ENCODE data around the gene GNE.
"Not testable (repeated sequence)": the region's sequence is repeated elsewhere in the genome, so short reads cannot be mapped to it uniquely, and the experiment has no call there.

The GNE gene

GRCh38 chr9:36187414-36187813, 70.8 kb downstream of the GNE start:
- H3K9me3 ChIP-seq (ENCODE audit: control insufficient read depth in 5 of 5, low read length in 5 of 5), result no peaks in the 10 kb centered on the region
- no peak overlapping the region for H3K9ac ChIP-seq (ENCODE audit: low read length in 5 of 5)
- no peaks in the 10 kb centered on the region for H3K27me3 ChIP-seq (ENCODE audit: control insufficient read depth in 5 of 5, insufficient read depth in 4 of 5, low read length in 5 of 5)
- no peak overlapping the region for H3K27ac ChIP-seq (ENCODE audit: low read depth, low read length)
- peaks cover 8 to 22% (median 17%) of the 10 kb centered on the region in 5 donors for H3K4me1 ChIP-seq (ENCODE audit: control insufficient read depth in 5 of 5, insufficient read depth in 5 of 5, low read length in 5 of 5)
- H3K4me3 ChIP-seq (ENCODE audit: low read depth in 1 of 5, low read length in 5 of 5), result no peak overlapping the region
- H3K36me3 ChIP-seq (ENCODE audit: control insufficient read depth in 5 of 5, insufficient read depth in 5 of 5, low read length in 5 of 5), result no peaks in the 10 kb centered on the region

- H3K9me3 ChIP-seq (ENCODE audit: control insufficient read depth in 5 of 5, low read length in 5 of 5); H3K4me1 ChIP-seq (ENCODE audit: control insufficient read depth in 5 of 5, insufficient read depth in 5 of 5, low read length in 5 of 5); H3K9ac ChIP-seq (ENCODE audit: low read length in 5 of 5); H3K36me3 ChIP-seq (ENCODE audit: control insufficient read depth in 5 of 5, insufficient read depth in 5 of 5, low read length in 5 of 5); H3K27me3 ChIP-seq (ENCODE audit: control insufficient read depth in 5 of 5, insufficient read depth in 4 of 5, low read length in 5 of 5); H3K27ac ChIP-seq (ENCODE audit: low read depth, low read length); H3K4me3 ChIP-seq (ENCODE audit: low read depth in 1 of 5, low read length in 5 of 5): not testable (repeated sequence)
Measured at GRCh38 chr9:36180243-36180642, 78.0 kb downstream of the GNE start.

- Histone ChIP-seq H3K4me1 (ENCODE audit: control insufficient read depth in 5 of 5, insufficient read depth in 5 of 5, low read length in 5 of 5) (no peaks in the 10 kb centered on the region), H3K27ac (ENCODE audit: low read depth, low read length) (no peak overlapping the region), H3K27me3 (ENCODE audit: control insufficient read depth in 5 of 5, insufficient read depth in 4 of 5, low read length in 5 of 5) (no peaks in the 10 kb centered on the region), H3K4me3 (ENCODE audit: low read depth in 1 of 5, low read length in 5 of 5) (no peak overlapping the region), H3K9me3 (ENCODE audit: control insufficient read depth in 5 of 5, low read length in 5 of 5) (no peaks in the 10 kb centered on the region), H3K36me3 (ENCODE audit: control insufficient read depth in 5 of 5, insufficient read depth in 5 of 5, low read length in 5 of 5) (no peaks in the 10 kb centered on the region), H3K9ac (ENCODE audit: low read length in 5 of 5) (no peak overlapping the region)
Measured at GRCh38 chr9:36177571-36177970, 80.7 kb downstream of the GNE start.

- H3K9ac ChIP-seq (ENCODE audit: low read length in 5 of 5); H3K9me3 ChIP-seq (ENCODE audit: control insufficient read depth in 5 of 5, low read length in 5 of 5); H3K4me1 ChIP-seq (ENCODE audit: control insufficient read depth in 5 of 5, insufficient read depth in 5 of 5, low read length in 5 of 5); H3K36me3 ChIP-seq (ENCODE audit: control insufficient read depth in 5 of 5, insufficient read depth in 5 of 5, low read length in 5 of 5); H3K27ac ChIP-seq (ENCODE audit: low read depth, low read length); H3K27me3 ChIP-seq (ENCODE audit: control insufficient read depth in 5 of 5, insufficient read depth in 4 of 5, low read length in 5 of 5); H3K4me3 ChIP-seq (ENCODE audit: low read depth in 1 of 5, low read length in 5 of 5): not testable (repeated sequence)
Measured at GRCh38 chr9:36176496-36176895, 81.8 kb downstream of the GNE start.

- not testable (repeated sequence) for H3K4me1 ChIP-seq (ENCODE audit: control insufficient read depth in 5 of 5, insufficient read depth in 5 of 5, low read length in 5 of 5); H3K27me3 ChIP-seq (ENCODE audit: control insufficient read depth in 5 of 5, insufficient read depth in 4 of 5, low read length in 5 of 5); H3K9me3 ChIP-seq (ENCODE audit: control insufficient read depth in 5 of 5, low read length in 5 of 5)
Measured at GRCh38 chr9:36175209-36175608, 83.0 kb downstream of the GNE start.

GRCh38 chr9:36174731-36175130, 83.5 kb downstream of the GNE start:
- no peaks in the 10 kb centered on the region for H3K9me3 ChIP-seq (ENCODE audit: control insufficient read depth in 5 of 5, low read length in 5 of 5)
- peak overlapping the region in 1 of 5 donors; percentile 25 for H3K9ac ChIP-seq (ENCODE audit: low read length in 5 of 5)
- H3K4me3 ChIP-seq (ENCODE audit: low read depth in 1 of 5, low read length in 5 of 5), result no peak overlapping the region
- no peaks in the 10 kb centered on the region for H3K27me3 ChIP-seq (ENCODE audit: control insufficient read depth in 5 of 5, insufficient read depth in 4 of 5, low read length in 5 of 5)
- H3K27ac ChIP-seq (ENCODE audit: low read depth, low read length), result no peak overlapping the region
- H3K4me1 ChIP-seq (ENCODE audit: control insufficient read depth in 5 of 5, insufficient read depth in 5 of 5, low read length in 5 of 5), result no peaks in the 10 kb centered on the region
- no peaks in the 10 kb centered on the region for H3K36me3 ChIP-seq (ENCODE audit: control insufficient read depth in 5 of 5, insufficient read depth in 5 of 5, low read length in 5 of 5)

More at GRCh38 chr9:36175209-36175608, 83.0 kb downstream of the GNE start:
- not testable (repeated sequence) for H3K4me3 ChIP-seq (ENCODE audit: low read depth in 1 of 5, low read length in 5 of 5); H3K27ac ChIP-seq (ENCODE audit: low read depth, low read length); H3K36me3 ChIP-seq (ENCODE audit: control insufficient read depth in 5 of 5, insufficient read depth in 5 of 5, low read length in 5 of 5); H3K9ac ChIP-seq (ENCODE audit: low read length in 5 of 5)

- no peaks in the 10 kb centered on the region for H3K27me3 ChIP-seq (ENCODE audit: control insufficient read depth in 5 of 5, insufficient read depth in 4 of 5, low read length in 5 of 5)
Measured at GRCh38 chr9:36174271-36174670, 84.0 kb downstream of the GNE start.

GRCh38 chr9:36173861-36174260, 84.4 kb downstream of the GNE start:
- H3K4me1 ChIP-seq (ENCODE audit: control insufficient read depth in 5 of 5, insufficient read depth in 5 of 5, low read length in 5 of 5), result no peaks in the 10 kb centered on the region
- no peak overlapping the region for H3K9ac ChIP-seq (ENCODE audit: low read length in 5 of 5)
- H3K9me3 ChIP-seq (ENCODE audit: control insufficient read depth in 5 of 5, low read length in 5 of 5), result no peaks in the 10 kb centered on the region
- H3K27ac ChIP-seq (ENCODE audit: low read depth, low read length), result no peak overlapping the region
- H3K36me3 ChIP-seq (ENCODE audit: control insufficient read depth in 5 of 5, insufficient read depth in 5 of 5, low read length in 5 of 5), result no peaks in the 10 kb centered on the region
- H3K27me3 ChIP-seq (ENCODE audit: control insufficient read depth in 5 of 5, insufficient read depth in 4 of 5, low read length in 5 of 5), result no peaks in the 10 kb centered on the region
- no peak overlapping the region for H3K4me3 ChIP-seq (ENCODE audit: low read depth in 1 of 5, low read length in 5 of 5)

More at GRCh38 chr9:36174271-36174670, 84.0 kb downstream of the GNE start:
- no peaks in the 10 kb centered on the region for H3K9me3 ChIP-seq (ENCODE audit: control insufficient read depth in 5 of 5, low read length in 5 of 5)
- no peak overlapping the region for H3K9ac ChIP-seq (ENCODE audit: low read length in 5 of 5)
- no peak overlapping the region for H3K27ac ChIP-seq (ENCODE audit: low read depth, low read length)
- no peaks in the 10 kb centered on the region for H3K4me1 ChIP-seq (ENCODE audit: control insufficient read depth in 5 of 5, insufficient read depth in 5 of 5, low read length in 5 of 5)
- H3K4me3 ChIP-seq (ENCODE audit: low read depth in 1 of 5, low read length in 5 of 5), result no peak overlapping the region
- no peaks in the 10 kb centered on the region for H3K36me3 ChIP-seq (ENCODE audit: control insufficient read depth in 5 of 5, insufficient read depth in 5 of 5, low read length in 5 of 5)

GRCh38 chr9:36170531-36170930, 87.7 kb downstream of the GNE start:
- H3K36me3 ChIP-seq (ENCODE audit: control insufficient read depth in 5 of 5, insufficient read depth in 5 of 5, low read length in 5 of 5), result no peaks in the 10 kb centered on the region
- no peak overlapping the region for H3K27ac ChIP-seq (ENCODE audit: low read depth, low read length)
- no peak overlapping the region for H3K4me3 ChIP-seq (ENCODE audit: low read depth in 1 of 5, low read length in 5 of 5)
- H3K27me3 ChIP-seq (ENCODE audit: control insufficient read depth in 5 of 5, insufficient read depth in 4 of 5, low read length in 5 of 5), result no peaks in the 10 kb centered on the region
- peaks cover 0 to 13% (median 4%) of the 10 kb centered on the region in 5 donors for H3K4me1 ChIP-seq (ENCODE audit: control insufficient read depth in 5 of 5, insufficient read depth in 5 of 5, low read length in 5 of 5)
- H3K9me3 ChIP-seq (ENCODE audit: control insufficient read depth in 5 of 5, low read length in 5 of 5), result no peaks in the 10 kb centered on the region
- H3K9ac ChIP-seq (ENCODE audit: low read length in 5 of 5), result no peak overlapping the region

- H3K9me3 ChIP-seq (ENCODE audit: control insufficient read depth in 5 of 5, low read length in 5 of 5), result no peaks in the 10 kb centered on the region
- H3K4me1 ChIP-seq (ENCODE audit: control insufficient read depth in 5 of 5, insufficient read depth in 5 of 5, low read length in 5 of 5), result peaks cover 0 to 19% (median 6%) of the 10 kb centered on the region in 5 donors
- no peak overlapping the region for H3K4me3 ChIP-seq (ENCODE audit: low read depth in 1 of 5, low read length in 5 of 5)
- H3K36me3 ChIP-seq (ENCODE audit: control insufficient read depth in 5 of 5, insufficient read depth in 5 of 5, low read length in 5 of 5), result no peaks in the 10 kb centered on the region
- H3K9ac ChIP-seq (ENCODE audit: low read length in 5 of 5), result no peak overlapping the region
- no peak overlapping the region for H3K27ac ChIP-seq (ENCODE audit: low read depth, low read length)
- H3K27me3 ChIP-seq (ENCODE audit: control insufficient read depth in 5 of 5, insufficient read depth in 4 of 5, low read length in 5 of 5), result no peaks in the 10 kb centered on the region
Measured at GRCh38 chr9:36169708-36170107, 88.5 kb downstream of the GNE start.

GRCh38 chr9:36169166-36169565, 89.1 kb downstream of the GNE start, which contains the start of gene CCIN:
Gene CCIN, plus strand, starts transcription at chr9:36169388. Its CDS starts 115 bp downstream, at chr9:36169503.
- no peaks in the 10 kb centered on the region for H3K9me3 ChIP-seq (ENCODE audit: control insufficient read depth in 5 of 5, low read length in 5 of 5)
- H3K27ac ChIP-seq (ENCODE audit: low read depth, low read length), result no peak within 1 kb of the TSS
- no peak within 1 kb of the TSS for H3K4me3 ChIP-seq (ENCODE audit: low read depth in 1 of 5, low read length in 5 of 5)
- no peaks in the 10 kb centered on the region for H3K27me3 ChIP-seq (ENCODE audit: control insufficient read depth in 5 of 5, insufficient read depth in 4 of 5, low read length in 5 of 5)
- H3K36me3 ChIP-seq (ENCODE audit: control insufficient read depth in 5 of 5, insufficient read depth in 5 of 5, low read length in 5 of 5), result no peaks in the 10 kb centered on the region
- no peak within 1 kb of the TSS for H3K9ac ChIP-seq (ENCODE audit: low read length in 5 of 5)
- H3K4me1 ChIP-seq (ENCODE audit: control insufficient read depth in 5 of 5, insufficient read depth in 5 of 5, low read length in 5 of 5), result peaks cover 0 to 19% (median 6%) of the 10 kb centered on the region in 5 donors

Measured in subcutaneous abdominal adipose tissue (tissue), 5 donors.